GM12878 (cell line): Measurements from ENCODE around the gene FBXO39. TPM values are rescaled to one million over a fixed set of nuclear protein-coding genes. Genes with fewer than 3 reads are reported as not detected.

Experiments
- ATAC-seq: fragments of 200-7000 bp; cut with Tn5 transposase; 3 replicates; pipeline ENCODE4 v1.9.1; 2020; ENCODE audit warnings: mild to moderate bottlenecking, moderate library complexity
- BruUV-seq: library from RNA; stranded (reverse); fragments of 400-500 nt; replicated peaks from 2 replicates; lab custom pipeline; 2021; lab: Mats Ljungman, UMichigan
- CTCF ChIA-PET: fragments of 300-600 bp; sonication (Branson Sonifier 250); formaldehyde crosslinking; extraction: SDS; loops from one replicate; lab custom pipeline; 2021; ENCODE audit warnings: inconsistent platforms; lab: Yijun Ruan, JAX
- POLR2A ChIA-PET: fragments of 350-600 bp; formaldehyde crosslinking; extraction: SDS; loops from one replicate; lab custom pipeline; 2021; ENCODE audit warnings: inconsistent platforms; lab: Charles Lee
- RAD21 ChIA-PET: fragments of 300-600 bp; sonication (Branson Sonifier 250); formaldehyde crosslinking; loops from one replicate; lab custom pipeline; 2023; ENCODE audit warnings: antibody characterized with exemption; ENCODE audit not compliant: unreplicated experiment; lab: Charles Lee
- SMC1A ChIA-PET: fragments of 300-600 bp; sonication (Branson Sonifier 250); formaldehyde crosslinking; loops from one replicate; lab custom pipeline; 2023; ENCODE audit not compliant: unreplicated experiment, uncharacterized antibody; lab: Charles Lee
- DNase-seq: peaks from one replicate; pipeline ENCODE4 v3.0.0-alpha.2; 2011; ENCODE audit warnings: low read depth, low spot score
- FAIRE-seq: peaks from 3 replicates; lab custom pipeline; 2011; peaks lifted over from hg19 to GRCh38; lab: Jason Lieb, UNC
- H2AFZ ChIP-seq: 2 replicates; pipeline ENCODE4 v1.6.0; 2011; ENCODE audit warnings: low read depth, low read length, control low read depth; ENCODE audit not compliant: control insufficient read depth
- H3K27ac ChIP-seq: 2 replicates; pipeline ENCODE4 v1.5.1; 2011; ENCODE audit warnings: control low read depth; ENCODE audit not compliant: control insufficient read depth, insufficient read depth
- H3K27me3 ChIP-seq, 2 experiments: replicated peaks in 1 of 2; 2 replicates each; pipeline versions ENCODE4 v1.6.0 to v1.6.1; 2011; ENCODE audit warnings: low read length in 1 of 2; ENCODE audit not compliant: control insufficient read depth in 2 of 2, insufficient read depth in 2 of 2
- H3K36me3 ChIP-seq, 2 experiments: 2 replicates each; pipeline ENCODE4 v1.5.1; 2011; ENCODE audit warnings: low read length in 1 of 2; ENCODE audit not compliant: control insufficient read depth in 2 of 2, insufficient read depth in 2 of 2
- H3K4me1 ChIP-seq: 2 replicates; pipeline ENCODE4 v1.6.1; 2011; ENCODE audit warnings: mild to moderate bottlenecking, low read length, moderate library complexity, mixed read lengths; ENCODE audit not compliant: control insufficient read depth, insufficient read depth
- H3K4me2 ChIP-seq: 2 replicates; pipeline ENCODE4 v1.6.0; 2011; ENCODE audit warnings: control low read depth; ENCODE audit not compliant: control insufficient read depth, insufficient read depth
- H3K4me3 ChIP-seq: fragments of 200-600 bp; sonication (generic); 2 replicates; pipeline ENCODE4 v1.5.1; 2016
- H3K79me2 ChIP-seq: 2 replicates; pipeline ENCODE4 v1.6.0; 2011; ENCODE audit warnings: low read length; ENCODE audit not compliant: control insufficient read depth, insufficient read depth
- H3K9ac ChIP-seq: 2 replicates; pipeline ENCODE4 v1.8.0; 2011; ENCODE audit warnings: low read length, control low read depth, mixed read lengths; ENCODE audit not compliant: control insufficient read depth, insufficient read depth
- H3K9me3 ChIP-seq: replicated peaks from 3 replicates; pipeline ENCODE4 v1.5.1; 2011; ENCODE audit warnings: mild to moderate bottlenecking, low read length; ENCODE audit not compliant: control insufficient read depth, insufficient read depth
- H4K20me1 ChIP-seq: 2 replicates; pipeline ENCODE4 v1.6.0; 2011; ENCODE audit not compliant: control insufficient read depth, insufficient read depth
- EZH2 ChIP-seq: IDR thresholded peaks from 2 replicates; pipeline ENCODE4 v1.6.1; 2012; ENCODE audit warnings: low read depth, mild to moderate bottlenecking, control low read depth, inconsistent platforms, low read length, borderline replicate concordance; ENCODE audit not compliant: control insufficient read depth
- FOS ChIP-seq: IDR thresholded peaks from 3 replicates; pipeline ENCODE4 v1.6.1; 2011; ENCODE audit warnings: borderline replicate concordance; ENCODE audit not compliant: insufficient read length; ENCODE audit errors: extremely low read depth
- IRF4 ChIP-seq: IDR thresholded peaks from 2 replicates; pipeline ENCODE4 v1.6.1; 2011; ENCODE audit warnings: low read depth, low read length
- PKNOX1 ChIP-seq: fragments of 450-650 bp; IDR thresholded peaks from 2 replicates; pipeline ENCODE4 v1.6.1; 2016; ENCODE audit warnings: mild to moderate bottlenecking
- PML ChIP-seq: IDR thresholded peaks from 2 replicates; pipeline ENCODE4 v1.6.1; 2012; ENCODE audit warnings: low read length, inconsistent platforms
- PRDM15 ChIP-seq: fragments of 450-650 bp; formaldehyde crosslinking; IDR thresholded peaks from 2 replicates; pipeline ENCODE4 v1.4.0; 2020; ENCODE audit warnings: mild to moderate bottlenecking, moderate library complexity
- TCF3 ChIP-seq: IDR thresholded peaks from 2 replicates; pipeline ENCODE4 v1.6.1; 2012; ENCODE audit warnings: low read depth, mild to moderate bottlenecking, low read length, borderline replicate concordance; ENCODE audit not compliant: insufficient read depth
- ZBTB11 ChIP-seq: fragments of 450-650 bp; formaldehyde crosslinking; IDR thresholded peaks from 2 replicates; pipeline ENCODE4 v1.5.0; 2022; ENCODE audit warnings: mild to moderate bottlenecking, missing genetic modification characterization
- ZZZ3 ChIP-seq: IDR thresholded peaks from 2 replicates; pipeline ENCODE4 v1.6.1; 2011; ENCODE audit warnings: low read depth; ENCODE audit not compliant: control insufficient read depth, insufficient read length
- in situ Hi-C: fragments of 300-500 bp; cut with MboI; formaldehyde crosslinking; loops from 9 replicates; pipeline ENCODE4 v1.14.3; 2018; ENCODE audit warnings: mixed read lengths
- intact Hi-C: fragments of 100-400 bp; cut with micrococcal nuclease; formaldehyde crosslinking; loops from one replicate; pipeline ENCODE4 v1.14.2; 2022; ENCODE audit not compliant: unreplicated experiment
- polyA plus RNA-seq, 11 experiments: library from polyadenylated mRNA; depleted of rRNA in 4 of 11; unstranded in 6 of 11; stranded (reverse) in 5 of 11; fragments of >200 nt; fragmentation: Nextera tagmentation in 4 of 11; fragmentation: Illumina TruSeq in 1 of 11; extraction: Ambion mirVana in 4 of 11; extraction: Trizol in 1 of 11; gene quantifications; 1 replicate in 1 of 11; 2 replicates in 10 of 11; pipeline versions ENCODE4 v1.2.1 to v1.2.3, GENCODE V29; 2011 to 2016; ENCODE audit warnings: inconsistent platforms in 2 of 11, missing spikeins in 2 of 11, low read depth in 1 of 11
- total RNA-seq, 4 experiments: library from RNA; depleted of rRNA in 3 of 4; stranded (reverse); fragments of >200 nt in 3 of 4; fragmentation: Illumina TruSeq in 1 of 4; extraction: Trizol in 1 of 4; gene quantifications; 2 replicates each; pipeline versions ENCODE4 v1.2.1 to v1.2.3, GENCODE V29; 2013 to 2021

FBXO39 gene
- total and polyA plus RNA-seq, 10 of the 15 experiments (the other 5 are each of a cell fraction or from before 2014, with no cell fraction given), result 0.05 to 0.62 (median 0.16) TPM; not detected in 6

GRCh38 chr17:6748617-6749016, 27.4 kb upstream of the FBXO39 start:
- no peaks in the 10 kb centered on the region for H4K20me1 ChIP-seq
- FAIRE-seq, result no peak
- H3K36me3 ChIP-seq, result no peaks in the 10 kb centered on the region
- POLR2A ChIA-PET, result no interaction called here
- TF ChIP-seq PKNOX1 (peak; percentile 62; the same call in 1 of the 2 replicates), TCF3 (no peak), ZZZ3 (no peak), EZH2 (no peak), PML (no peak), ZBTB11 (CRISPR knock-in tag) (no peak), PRDM15 (CRISPR knock-in tag) (no peak), FOS (no peak), IRF4 (no peak)
- TF ChIP-seq, all 136 proteins: peak for 1
- ChIA-PET RAD21 (no interaction called here), CTCF (no interaction called here), SMC1A (no interaction called here)
- in situ Hi-C loops (no loop called here), intact Hi-C loops (no loop called here)
- Histone ChIP-seq H3K9me3 (no peaks in the 10 kb centered on the region), H3K4me3 (no peak overlapping the region), H3K79me2 (no peaks in the 10 kb centered on the region), H2AFZ (no peak overlapping the region), H3K9ac (no peak overlapping the region), H3K4me1 (peaks cover 8% of the 10 kb centered on the region), H3K27ac (no peak overlapping the region), H3K27me3 (no peaks in the 10 kb centered on the region), H3K4me2 (no peak overlapping the region)
- DNase-seq (no peak), ATAC-seq (no peak)
- no TSS peak for BruUV-seq
